HT1080 (cell line): Measurements from ENCODE around the gene DYNLT2B. TPM values are rescaled to one million over a fixed set of nuclear protein-coding genes. Genes with fewer than 3 reads are reported as not detected.
"Not testable (repeated sequence)": the region's sequence is repeated elsewhere in the genome, so short reads cannot be mapped to it uniquely, and the experiment has no call there.

Experiments
- DNase-seq: peaks from one replicate; pipeline ENCODE4 v3.0.0-alpha.2; 2015; ENCODE audit warnings: low read depth
- total RNA-seq: library from RNA; depleted of rRNA; stranded (reverse); fragments of >200 nt; shearing (Covaris generic); gene quantifications from 2 replicates; pipeline ENCODE4 v1.2.3, GENCODE V29; 2014

The DYNLT2B gene
- total RNA-seq, 1 experiment from 2014 or later, result 5.3 TPM

DNA sequence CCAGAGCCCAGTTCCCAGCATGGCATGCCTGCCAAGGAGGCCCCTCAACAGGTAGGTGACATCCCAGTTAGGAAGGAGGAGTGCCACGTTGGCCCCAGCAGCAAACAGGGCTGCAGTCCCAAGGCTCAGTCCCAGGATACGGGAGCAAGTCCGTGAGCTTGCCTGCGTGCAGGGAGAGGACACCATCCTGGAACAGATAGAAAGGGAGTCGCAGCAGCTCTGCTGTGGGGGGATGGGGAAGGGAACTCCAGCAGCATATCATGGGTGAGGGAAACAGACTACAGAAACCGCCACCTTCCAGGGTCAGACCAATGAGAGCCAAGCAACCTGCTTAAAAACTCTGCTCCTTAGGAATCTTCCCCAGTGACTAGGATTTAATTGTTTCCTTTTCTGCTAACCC, 9.4 kb upstream of the DYNLT2B start:
- DNase-seq, result no peak

DNA sequence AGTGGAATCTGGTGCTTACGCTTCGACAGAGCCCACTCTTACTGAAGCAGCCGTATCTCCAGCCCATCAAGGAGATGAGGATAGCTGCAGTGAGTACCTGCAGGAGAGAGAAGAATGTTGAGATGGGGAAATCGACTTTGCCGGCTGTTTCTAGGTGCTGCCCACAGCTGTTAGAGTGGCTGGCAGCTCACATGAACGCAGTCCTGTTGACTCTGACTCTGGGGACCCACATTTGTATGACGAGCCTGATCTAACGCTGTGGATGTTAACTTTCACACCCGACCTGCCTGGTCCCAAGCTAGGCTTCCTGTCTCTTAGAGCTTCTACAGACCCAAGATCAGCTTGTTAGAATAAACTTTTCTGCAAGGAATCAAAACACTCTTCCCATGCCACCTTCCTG, 8.9 kb upstream of the DYNLT2B start:
- no peak for DNase-seq

- DNase-seq, result no peak
Measured at GRCh38 chr3:196323691-196324090, 5.7 kb upstream of the DYNLT2B start.

- DNase-seq, result no peak
Measured at GRCh38 chr3:196323016-196323415, 5.0 kb upstream of the DYNLT2B start.

DNA sequence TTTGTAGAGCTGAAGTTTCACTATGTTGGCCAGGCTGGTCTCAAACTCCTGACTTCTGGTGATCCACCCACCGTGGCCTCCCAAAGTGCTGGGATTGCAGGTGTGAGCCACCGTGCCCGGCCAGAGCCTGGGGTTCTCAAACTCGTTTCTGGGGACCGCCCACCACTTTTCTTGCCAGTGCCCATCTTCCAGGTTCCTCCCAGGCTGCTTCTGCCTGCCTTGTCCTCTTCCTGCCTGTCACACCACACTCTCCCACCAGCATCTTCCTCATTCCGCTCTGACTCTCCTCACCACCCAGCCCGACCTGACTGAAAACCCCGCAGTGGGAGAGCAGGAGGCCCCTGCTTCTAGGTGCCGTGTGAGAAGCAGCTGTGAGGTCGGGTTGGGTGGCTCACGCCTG, 3.1 kb upstream of the DYNLT2B start:
- no peak for DNase-seq

DNA sequence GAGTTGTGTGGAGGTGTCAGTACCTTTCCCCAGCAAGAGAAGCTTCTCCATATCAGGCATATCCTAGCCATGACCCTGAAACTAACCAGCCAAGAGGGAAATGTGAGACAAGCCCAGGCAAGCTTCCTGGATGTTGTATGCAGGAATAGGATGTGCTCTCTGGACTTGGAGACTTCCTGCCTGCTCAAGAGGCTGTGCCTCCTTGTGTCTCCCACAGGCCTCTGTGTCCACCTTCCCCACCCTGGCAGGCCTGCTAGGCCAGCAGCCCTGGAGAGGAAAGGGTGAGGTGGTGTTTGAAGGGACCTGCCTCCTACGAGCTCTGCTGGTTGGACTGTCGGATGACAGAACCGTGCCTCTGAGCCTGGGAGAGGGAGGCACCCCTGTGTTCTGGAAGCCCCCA, 2.1 kb upstream of the DYNLT2B start:
- no peak for DNase-seq

DNA sequence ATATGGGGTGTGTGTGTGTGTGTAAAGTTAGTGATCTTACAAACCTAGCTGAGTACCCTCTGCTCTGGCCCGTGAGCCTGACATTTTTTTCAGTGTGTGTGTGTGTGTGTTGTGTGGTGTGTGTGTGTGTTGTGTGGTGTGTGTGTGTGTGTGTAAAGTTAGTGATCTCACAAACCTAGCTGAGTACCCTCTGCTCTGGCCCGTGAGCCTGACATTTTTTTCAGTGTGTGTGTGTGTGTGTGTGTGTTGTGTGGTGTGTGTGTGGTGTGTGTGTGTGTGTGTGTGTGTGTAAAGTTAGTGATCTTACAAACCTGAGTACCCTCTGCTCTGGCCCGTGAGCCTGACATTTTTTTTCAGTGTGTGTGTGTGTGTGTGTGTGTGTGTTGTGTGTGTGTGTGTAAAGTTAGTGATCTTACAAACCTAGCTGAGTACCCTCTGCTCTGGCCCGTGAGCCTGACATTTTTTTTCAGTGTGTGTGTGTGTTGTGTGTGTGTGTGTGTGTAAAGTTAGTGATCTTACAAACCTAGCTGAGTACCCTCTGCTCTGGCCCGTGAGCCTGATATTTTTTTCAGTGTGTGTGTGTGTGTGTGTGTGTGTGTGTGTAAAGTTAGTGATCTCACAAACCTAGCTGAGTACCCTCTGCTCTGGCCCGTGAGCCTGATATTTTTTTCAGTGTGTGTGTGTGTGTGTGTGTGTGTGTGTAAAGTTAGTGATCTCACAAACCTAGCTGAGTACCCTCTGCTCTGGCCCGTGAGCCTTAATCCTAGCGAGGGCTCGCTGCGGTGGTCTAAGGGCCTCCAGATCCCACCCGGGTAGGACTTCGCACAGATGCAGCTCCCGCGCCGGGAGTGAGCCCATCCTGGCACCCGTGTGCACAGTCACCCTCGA, 997 bp downstream of the DYNLT2B start:
- not testable (repeated sequence) for DNase-seq

GRCh38 chr3:196315821-196316220, 2.2 kb downstream of the DYNLT2B start:
- DNase-seq, result no peak

- no peak for DNase-seq
Measured at GRCh38 chr3:196314597-196314996, 3.4 kb downstream of the DYNLT2B start.

- DNase-seq, result not testable (repeated sequence)
Measured at GRCh38 chr3:196314086-196314485, 4.0 kb downstream of the DYNLT2B start.

DNA sequence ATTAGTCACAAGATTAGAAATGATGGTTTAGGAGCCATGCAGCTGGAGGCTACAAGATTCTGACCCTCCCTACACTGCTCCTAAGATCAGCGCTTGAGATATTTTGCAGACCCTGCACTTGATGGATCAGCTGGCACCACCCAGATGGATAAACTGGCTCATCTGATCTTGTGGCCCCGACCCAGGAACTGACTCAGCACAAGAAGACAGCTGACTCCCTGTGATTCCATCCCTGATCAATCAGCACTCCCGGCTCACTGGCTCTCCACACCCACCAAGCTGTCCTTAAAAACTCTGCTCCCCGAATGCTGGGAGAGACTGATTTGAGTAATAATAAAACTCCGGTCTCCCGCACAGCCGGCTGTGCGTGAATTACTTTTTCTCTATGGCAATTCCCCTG, 15.1 kb downstream of the DYNLT2B start:
- DNase-seq, result not testable (repeated sequence)

DNA sequence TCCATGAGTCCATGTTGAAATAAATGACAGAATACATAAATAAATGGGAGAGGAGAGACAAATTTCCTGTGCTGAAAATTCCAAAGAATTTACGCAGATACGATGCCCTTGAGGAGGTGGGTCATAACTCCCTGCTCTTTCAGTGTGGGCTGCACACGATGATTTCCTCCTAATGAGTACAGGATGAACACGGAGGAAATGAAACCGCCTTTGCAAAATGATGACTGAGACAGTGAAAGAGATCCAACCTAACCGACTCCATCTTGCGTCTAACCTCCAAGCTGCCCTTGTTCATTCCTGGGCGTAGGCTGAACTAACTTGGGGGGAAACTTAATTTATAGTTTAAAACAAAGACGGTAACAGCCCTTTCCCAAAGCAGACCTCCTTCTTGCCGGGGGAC, 15.5 kb downstream of the DYNLT2B start:
- DNase-seq, result not testable (repeated sequence)

GRCh38 chr3:196298521-196298920, 19.5 kb downstream of the DYNLT2B start:
- DNase-seq, result no peak

GRCh38 chr3:196292286-196292923, 25.6 kb downstream of the DYNLT2B start:
- DNase-seq, result no peak

DNA sequence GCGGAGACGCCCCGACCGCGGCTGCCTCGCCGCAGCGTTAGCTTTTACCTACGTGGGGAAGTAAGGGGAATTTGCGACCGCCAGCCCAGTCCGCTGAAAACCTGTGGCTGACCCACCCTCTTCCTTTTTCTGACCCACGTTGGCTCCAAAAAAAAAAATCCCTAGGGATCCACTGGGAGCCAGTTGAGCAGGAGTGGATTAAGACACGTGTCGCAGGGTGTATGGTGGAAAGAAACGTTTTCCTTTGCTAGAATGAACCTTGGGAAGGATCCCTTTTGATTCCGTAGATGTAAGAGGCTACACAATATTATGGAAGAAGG, 29.9 kb downstream of the DYNLT2B start:
- no peak for DNase-seq

- DNase-seq, result peak; percentile 99
Measured at GRCh38 chr3:196287440-196288140, 30.4 kb downstream of the DYNLT2B start, which contains the start of gene PCYT1A. Gene PCYT1A, minus strand, starts transcription at chr3:196287726. Its CDS starts 17,195 bp downstream, at chr3:196270531.

- peak; percentile 33 for DNase-seq
Measured at GRCh38 chr3:196287090-196287439, 31.0 kb downstream of the DYNLT2B start.

- DNase-seq, result no peak
Measured at GRCh38 chr3:196284396-196284795, 33.6 kb downstream of the DYNLT2B start.

GRCh38 chr3:196281962-196282361, 36.1 kb downstream of the DYNLT2B start:
- no peak for DNase-seq

- no peak for DNase-seq
Measured at GRCh38 chr3:196280689-196281440, 37.2 kb downstream of the DYNLT2B start.

GRCh38 chr3:196275126-196275525, 42.9 kb downstream of the DYNLT2B start:
- DNase-seq, result no peak

- peak; percentile 65 for DNase-seq
Measured at GRCh38 chr3:196274585-196274984, 43.5 kb downstream of the DYNLT2B start.
